Posterior vena cava (tissue), 2 donors: ENCODE results near the gene TMEM190. TPM values are rescaled to one million over a fixed set of nuclear protein-coding genes. Genes with fewer than 3 reads are reported as not detected.

ENCODE experiments used
- DNase-seq: peaks from one replicate; pipeline ENCODE4 v3.0.0-alpha.2; 2020; ENCODE audit warnings: low spot score
- intact Hi-C, 2 donors: fragments of 100-400 bp; cut with DNase I; formaldehyde crosslinking; loops; one replicate each; pipeline versions ENCODE4 v1.14.1 to v1.14.2; 2022 to 2023
- total RNA-seq, 2 donors: library from RNA; stranded (reverse); fragmentation: NEBNext Ultra II Directional; extraction: Animal tissue kit (Norgen Biotek cat#: 25700); gene quantifications; one replicate each; pipeline ENCODE4 v1.2.1, GENCODE V29; 2021
- donor health status: DM: yes; HTN: yes; CAD: no.
- donor health status: DM: yes; HTN: yes; CAD: no.

TMEM190 gene
- total RNA-seq, 2 donors from 2014 or later: not detected

- no peak for DNase-seq
- intact Hi-C loops: no loop called here
Observed at GRCh38 chr19:55348317-55349034, 28.1 kb upstream of the TMEM190 start.

- no peak for DNase-seq
Observed at GRCh38 chr19:55350620-55351315, 25.9 kb upstream of the TMEM190 start.

GRCh38 chr19:55352040-55352439 is 24.6 kb upstream of the TMEM190 start:
- no peak for DNase-seq
- intact Hi-C loops: loop anchor here in 1 of 2 donors (1.0 kb wide), 1 partner anchor 48 kb away; no protein-coding TSS in a partner anchor

More at GRCh38 chr19:55350620-55351315, 25.9 kb upstream of the TMEM190 start:
- intact Hi-C loops: no loop called here

GRCh38 chr19:55352549-55353145 is 24.0 kb upstream of the TMEM190 start:
- DNase-seq: no peak
- intact Hi-C loops: loop anchor here in 1 of 2 donors (1.0 kb wide), 1 partner anchor 48 kb away; no protein-coding TSS in a partner anchor

GRCh38 chr19:55353356-55353802 is 23.2 kb upstream of the TMEM190 start:
- no peak for DNase-seq

GRCh38 chr19:55353803-55354697 is 22.6 kb upstream of the TMEM190 start:
- DNase-seq: peak; percentile 84
- intact Hi-C loops: no loop called here

More at GRCh38 chr19:55353356-55353802, 23.2 kb upstream of the TMEM190 start:
- intact Hi-C loops: no loop called here

- DNase-seq: no peak
- intact Hi-C loops: no loop called here
Observed at GRCh38 chr19:55354698-55355212, 21.9 kb upstream of the TMEM190 start, which contains the start of gene COX6B2. Gene COX6B2 (minus strand): TSS chr19:55354719. CDS start chr19:55354521, 198 bp downstream.

GRCh38 chr19:55355213-55355821 is 21.3 kb upstream of the TMEM190 start:
- intact Hi-C loops: no loop called here
- DNase-seq: no peak

- DNase-seq: no peak
- intact Hi-C loops: no loop called here
Observed at GRCh38 chr19:55358493-55358892, 18.1 kb upstream of the TMEM190 start.

GRCh38 chr19:55358943-55359908 is 17.4 kb upstream of the TMEM190 start:
- intact Hi-C loops: no loop called here
- peak; percentile 78 for DNase-seq

GRCh38 chr19:55360902-55361301 is 15.7 kb upstream of the TMEM190 start:
- no peak for DNase-seq
- intact Hi-C loops: no loop called here

GRCh38 chr19:55362174-55362989 is 14.2 kb upstream of the TMEM190 start:
- intact Hi-C loops: no loop called here
- DNase-seq: no peak

- intact Hi-C loops: no loop called here
- DNase-seq: no peak
Observed at GRCh38 chr19:55362990-55363716, 13.5 kb upstream of the TMEM190 start, which contains the start of gene GARIN5B. Gene GARIN5B (minus strand): TSS chr19:55363260. CDS start chr19:55363066, 194 bp downstream.

GRCh38 chr19:55365245-55365644 is 11.4 kb upstream of the TMEM190 start:
- intact Hi-C loops: no loop called here
- DNase-seq: no peak

- DNase-seq: no peak
- intact Hi-C loops: no loop called here
Observed at GRCh38 chr19:55365964-55366363, 10.7 kb upstream of the TMEM190 start.

GRCh38 chr19:55366790-55367189 is 9.8 kb upstream of the TMEM190 start:
- intact Hi-C loops: no loop called here
- DNase-seq: no peak
